ENCODE measurements around the gene SDCBP2.

Gene SDCBP2

DNA sequence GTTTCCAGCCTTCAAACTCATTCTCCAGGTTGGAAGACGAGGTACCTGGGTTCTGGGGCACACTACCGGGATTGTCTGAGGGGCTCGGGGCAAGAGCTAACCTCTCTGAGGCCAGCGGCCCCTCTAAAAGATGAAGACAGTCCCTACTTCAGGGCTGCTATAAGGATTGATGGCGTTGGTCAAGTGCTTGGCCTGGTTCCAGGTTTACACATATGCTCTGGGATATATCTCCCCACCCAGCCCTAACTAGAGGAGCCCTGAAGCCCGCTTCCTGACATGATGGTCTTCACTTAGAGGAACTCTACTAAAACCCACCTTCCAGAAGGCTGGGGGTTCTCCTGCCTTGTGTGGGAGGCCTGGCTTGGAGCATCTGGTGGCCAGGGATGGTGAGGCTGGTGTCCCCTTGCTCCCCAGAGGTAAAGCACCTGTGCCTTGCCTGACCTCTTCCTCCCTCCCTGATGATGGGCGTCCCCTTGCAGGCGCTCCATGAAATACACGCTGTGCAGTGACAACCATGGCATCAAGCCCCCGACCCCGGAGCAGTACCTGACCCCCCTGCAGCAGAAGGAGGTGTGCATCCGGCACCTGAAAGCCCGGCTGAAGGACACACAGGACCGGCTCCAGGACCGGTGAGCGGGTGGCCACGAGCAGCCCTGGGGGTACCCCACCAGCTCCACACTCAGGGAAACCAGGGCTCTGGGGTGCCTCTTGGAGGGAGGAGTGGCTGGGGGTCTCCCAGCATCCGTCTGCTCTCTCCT, 28.7 kb downstream of the SDCBP2 start:
- Histone ChIP-seq H2BK5ac (ENCODE audit: low read length) (no peak overlapping the region), H3K27me3 (ENCODE audit: control insufficient read depth in 3 of 3, insufficient read depth in 3 of 3, low read depth in 1 of 3, low read length in 3 of 3) (peaks cover 0 to 34% (median 0%) of the 10 kb centered on the region in 3 experiments), H3K27ac (replicated peaks; ENCODE audit: low read length) (no peak overlapping the region), H3K23ac (ENCODE audit: low read depth, low read length, poor library complexity) (peak overlapping the region; percentile 37), H4K8ac (ENCODE audit: low read depth, low read length) (no peak overlapping the region), H3K79me1 (ENCODE audit: low read depth, low read length) (no peaks in the 10 kb centered on the region), H2BK15ac (ENCODE audit: low read length) (no peak overlapping the region), H3K36me3 (replicated peaks in 1 of 2; ENCODE audit: control insufficient read depth in 2 of 2, insufficient read depth in 2 of 2, low read length in 2 of 2) (no peaks in the 10 kb centered on the region), H3K4ac (ENCODE audit: low read length) (no peak overlapping the region), H3K4me3 (ENCODE audit: low read length in 2 of 2) (no peak overlapping the region), H3K9me3 (replicated peaks in 1 of 2; ENCODE audit: control insufficient read depth in 2 of 2, insufficient read depth in 1 of 2, low read depth in 1 of 2, low read length in 2 of 2) (no peaks in the 10 kb centered on the region), H2AFZ (ENCODE audit: low read length) (peak overlapping the region; percentile 67), H3K4me2 (ENCODE audit: insufficient read depth, low read length, poor library complexity, severe bottlenecking) (no peak overlapping the region), H2BK12ac (ENCODE audit: low read length) (no peak overlapping the region), H2AK5ac (ENCODE audit: low read depth, low read length) (no peak overlapping the region), H2BK120ac (ENCODE audit: low read depth, low read length) (no peak overlapping the region), H3K18ac (ENCODE audit: low read length) (peak overlapping the region; percentile 42), H3K14ac (ENCODE audit: low read length) (no peak overlapping the region), H3K4me1 (ENCODE audit: control insufficient read depth in 2 of 2, insufficient read depth in 1 of 2, low read depth in 1 of 2, low read length in 2 of 2) (peaks cover 0 to 6% of the 10 kb centered on the region in 2 donors), H4K91ac (ENCODE audit: low read depth, low read length, poor library complexity) (no peak overlapping the region), H3K9ac (ENCODE audit: low read depth, low read length, poor library complexity) (peak overlapping the region; percentile 9)
- WGBS, 2 donors (ENCODE audit: extremely low coverage in 2 of 2, insufficient read length in 2 of 2, insufficient replicate concordance in 1 of 2): no CpG with 5 or more reads among the region's 18 CpGs
- DNase-seq (ENCODE audit: low spot score): no peak

DNA sequence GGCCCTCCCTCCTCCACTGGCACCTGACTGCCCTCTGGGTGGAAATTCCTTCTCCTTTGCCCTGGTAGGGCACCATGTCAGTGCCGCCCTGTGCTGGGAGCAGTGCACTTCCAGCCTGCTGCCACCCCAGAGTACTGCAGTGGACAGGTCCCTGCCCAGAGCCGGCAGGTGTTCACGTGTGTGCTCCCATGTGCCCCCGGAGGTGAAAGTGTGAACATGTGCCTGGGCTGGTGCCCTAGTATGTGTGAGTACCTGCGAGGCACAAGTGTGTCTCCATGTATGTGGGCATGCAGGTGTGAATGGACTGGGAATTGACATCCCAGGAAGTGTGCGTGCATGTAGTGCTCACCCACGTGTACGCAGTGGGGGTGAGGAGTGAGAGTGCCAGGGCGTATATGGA, 29.4 kb downstream of the SDCBP2 start:
- H3K36me3 ChIP-seq (replicated peaks in 1 of 2; ENCODE audit: control insufficient read depth in 2 of 2, insufficient read depth in 2 of 2, low read length in 2 of 2): no peaks in the 10 kb centered on the region
- H3K18ac ChIP-seq (ENCODE audit: low read length): peak overlapping the region; percentile 21
- no peak for DNase-seq (ENCODE audit: low spot score)
- no peak overlapping the region for H2BK120ac ChIP-seq (ENCODE audit: low read depth, low read length)
- no peak overlapping the region for H4K91ac ChIP-seq (ENCODE audit: low read depth, low read length, poor library complexity)
- no peak overlapping the region for H2BK5ac ChIP-seq (ENCODE audit: low read length)
- H3K27ac ChIP-seq (replicated peaks; ENCODE audit: low read length): no peak overlapping the region
- no peak overlapping the region for H3K9ac ChIP-seq (ENCODE audit: low read depth, low read length, poor library complexity)
- H3K4ac ChIP-seq (ENCODE audit: low read length): no peak overlapping the region
- no CpG with 5 or more reads among the region's 9 CpGs for WGBS, 2 donors (ENCODE audit: extremely low coverage in 2 of 2, insufficient read length in 2 of 2, insufficient replicate concordance in 1 of 2)
- peak overlapping the region; percentile 11 for H3K14ac ChIP-seq (ENCODE audit: low read length)
- H3K4me1 ChIP-seq (ENCODE audit: control insufficient read depth in 2 of 2, insufficient read depth in 1 of 2, low read depth in 1 of 2, low read length in 2 of 2): peaks cover 0 to 6% of the 10 kb centered on the region in 2 donors
- H3K4me3 ChIP-seq (ENCODE audit: low read length in 2 of 2): no peak overlapping the region
- H3K27me3 ChIP-seq (ENCODE audit: control insufficient read depth in 3 of 3, insufficient read depth in 3 of 3, low read depth in 1 of 3, low read length in 3 of 3): peaks cover 0 to 35% (median 0%) of the 10 kb centered on the region in 3 experiments
- no peak overlapping the region for H2BK12ac ChIP-seq (ENCODE audit: low read length)
- H4K8ac ChIP-seq (ENCODE audit: low read depth, low read length): no peak overlapping the region
- no peak overlapping the region for H3K4me2 ChIP-seq (ENCODE audit: insufficient read depth, low read length, poor library complexity, severe bottlenecking)
- no peak overlapping the region for H2BK15ac ChIP-seq (ENCODE audit: low read length)
- H3K79me1 ChIP-seq (ENCODE audit: low read depth, low read length): no peaks in the 10 kb centered on the region
- H2AK5ac ChIP-seq (ENCODE audit: low read depth, low read length): no peak overlapping the region
- no peak overlapping the region for H3K23ac ChIP-seq (ENCODE audit: low read depth, low read length, poor library complexity)
- H2AFZ ChIP-seq (ENCODE audit: low read length): no peak overlapping the region
- no peaks in the 10 kb centered on the region for H3K9me3 ChIP-seq (replicated peaks in 1 of 2; ENCODE audit: control insufficient read depth in 2 of 2, insufficient read depth in 1 of 2, low read depth in 1 of 2, low read length in 2 of 2)

- Histone ChIP-seq H3K4ac (ENCODE audit: low read length) (no peak overlapping the region), H3K4me1 (ENCODE audit: control insufficient read depth in 2 of 2, insufficient read depth in 1 of 2, low read depth in 1 of 2, low read length in 2 of 2) (peaks cover 0 to 6% of the 10 kb centered on the region in 2 donors), H3K27me3 (ENCODE audit: control insufficient read depth in 3 of 3, insufficient read depth in 3 of 3, low read depth in 1 of 3, low read length in 3 of 3) (peaks cover 0 to 36% (median 0%) of the 10 kb centered on the region in 3 experiments), H3K23ac (ENCODE audit: low read depth, low read length, poor library complexity) (no peak overlapping the region), H2AK5ac (ENCODE audit: low read depth, low read length) (no peak overlapping the region), H3K9me3 (replicated peaks in 1 of 2; ENCODE audit: control insufficient read depth in 2 of 2, insufficient read depth in 1 of 2, low read depth in 1 of 2, low read length in 2 of 2) (no peaks in the 10 kb centered on the region), H4K8ac (ENCODE audit: low read depth, low read length) (no peak overlapping the region), H3K14ac (ENCODE audit: low read length) (peak overlapping the region; percentile 11), H2AFZ (ENCODE audit: low read length) (no peak overlapping the region), H2BK12ac (ENCODE audit: low read length) (no peak overlapping the region), H3K18ac (ENCODE audit: low read length) (no peak overlapping the region), H3K79me1 (ENCODE audit: low read depth, low read length) (no peaks in the 10 kb centered on the region), H3K4me3 (ENCODE audit: low read length in 2 of 2) (no peak overlapping the region), H2BK5ac (ENCODE audit: low read length) (no peak overlapping the region), H3K36me3 (replicated peaks in 1 of 2; ENCODE audit: control insufficient read depth in 2 of 2, insufficient read depth in 2 of 2, low read length in 2 of 2) (no peaks in the 10 kb centered on the region), H3K9ac (ENCODE audit: low read depth, low read length, poor library complexity) (no peak overlapping the region), H3K4me2 (ENCODE audit: insufficient read depth, low read length, poor library complexity, severe bottlenecking) (no peak overlapping the region), H2BK15ac (ENCODE audit: low read length) (no peak overlapping the region), H3K27ac (replicated peaks; ENCODE audit: low read length) (no peak overlapping the region), H2BK120ac (ENCODE audit: low read depth, low read length) (no peak overlapping the region), H4K91ac (ENCODE audit: low read depth, low read length, poor library complexity) (no peak overlapping the region)
- no peak for DNase-seq (ENCODE audit: low spot score)
- WGBS, 2 donors (ENCODE audit: extremely low coverage in 2 of 2, insufficient read length in 2 of 2, insufficient replicate concordance in 1 of 2): no CpG with 5 or more reads among the region's 10 CpGs
Observed at GRCh38 chr20:1298888-1299511, 29.9 kb downstream of the SDCBP2 start.

DNA sequence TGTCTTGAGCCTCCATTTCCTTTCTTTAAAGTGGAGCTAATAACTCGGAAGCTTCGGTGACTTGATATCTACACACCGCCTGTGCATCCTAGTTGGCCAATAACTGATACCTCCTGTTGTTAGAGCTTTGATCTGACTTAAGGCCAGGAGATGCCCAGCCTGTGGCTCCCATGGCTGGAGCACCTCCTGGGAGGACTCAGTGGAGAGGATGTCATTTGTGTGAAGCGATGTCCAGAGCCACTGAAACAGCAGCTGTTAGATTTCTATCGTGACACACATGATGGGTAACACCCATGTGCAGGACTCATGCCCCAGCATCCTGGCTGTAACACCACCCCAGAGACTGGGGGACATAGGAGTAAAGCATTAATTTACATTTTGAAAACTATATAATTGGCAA, 30.8 kb downstream of the SDCBP2 start:
- no peak overlapping the region for H2BK120ac ChIP-seq (ENCODE audit: low read depth, low read length)
- H2AK5ac ChIP-seq (ENCODE audit: low read depth, low read length): no peak overlapping the region
- H3K4me3 ChIP-seq (ENCODE audit: low read length in 2 of 2): no peak overlapping the region
- H3K27me3 ChIP-seq (ENCODE audit: control insufficient read depth in 3 of 3, insufficient read depth in 3 of 3, low read depth in 1 of 3, low read length in 3 of 3): peaks cover 0 to 39% (median 0%) of the 10 kb centered on the region in 3 experiments
- H2BK5ac ChIP-seq (ENCODE audit: low read length): no peak overlapping the region
- no peak for DNase-seq (ENCODE audit: low spot score)
- H3K4me2 ChIP-seq (ENCODE audit: insufficient read depth, low read length, poor library complexity, severe bottlenecking): no peak overlapping the region
- H3K36me3 ChIP-seq (replicated peaks in 1 of 2; ENCODE audit: control insufficient read depth in 2 of 2, insufficient read depth in 2 of 2, low read length in 2 of 2): no peaks in the 10 kb centered on the region
- WGBS, 2 donors (ENCODE audit: extremely low coverage in 2 of 2, insufficient read length in 2 of 2, insufficient replicate concordance in 1 of 2): no CpG with 5 or more reads among the region's 5 CpGs
- H4K8ac ChIP-seq (ENCODE audit: low read depth, low read length): no peak overlapping the region
- peaks cover 0 to 6% of the 10 kb centered on the region in 2 donors for H3K4me1 ChIP-seq (ENCODE audit: control insufficient read depth in 2 of 2, insufficient read depth in 1 of 2, low read depth in 1 of 2, low read length in 2 of 2)
- H4K91ac ChIP-seq (ENCODE audit: low read depth, low read length, poor library complexity): no peak overlapping the region
- H3K18ac ChIP-seq (ENCODE audit: low read length): no peak overlapping the region
- H3K9me3 ChIP-seq (replicated peaks in 1 of 2; ENCODE audit: control insufficient read depth in 2 of 2, insufficient read depth in 1 of 2, low read depth in 1 of 2, low read length in 2 of 2): no peaks in the 10 kb centered on the region
- H3K79me1 ChIP-seq (ENCODE audit: low read depth, low read length): no peaks in the 10 kb centered on the region
- H2BK12ac ChIP-seq (ENCODE audit: low read length): no peak overlapping the region
- H3K9ac ChIP-seq (ENCODE audit: low read depth, low read length, poor library complexity): no peak overlapping the region
- no peak overlapping the region for H3K23ac ChIP-seq (ENCODE audit: low read depth, low read length, poor library complexity)
- no peak overlapping the region for H2AFZ ChIP-seq (ENCODE audit: low read length)
- no peak overlapping the region for H3K27ac ChIP-seq (replicated peaks; ENCODE audit: low read length)
- no peak overlapping the region for H3K14ac ChIP-seq (ENCODE audit: low read length)
- H2BK15ac ChIP-seq (ENCODE audit: low read length): no peak overlapping the region
- no peak overlapping the region for H3K4ac ChIP-seq (ENCODE audit: low read length)

All from neuronal stem cell (in vitro differentiated cells).